ENCODE measurements around the gene TJP3.

Gene TJP3

GRCh38 chr19:3770136-3770999 lies 62.2 kb downstream of the TJP3 start:
- no peak for DNase-seq

- no peak for DNase-seq
Observed at GRCh38 chr19:3771000-3771905, 63.1 kb downstream of the TJP3 start.

- DNase-seq = no peak
Observed at GRCh38 chr19:3771906-3772455, 63.8 kb downstream of the TJP3 start, which contains the start of gene RAX2. Gene RAX2 (minus strand): TSS chr19:3772228. CDS start chr19:3771742, 486 bp downstream.

GRCh38 chr19:3773814-3774515 lies 65.8 kb downstream of the TJP3 start:
- DNase-seq = no peak

- no peak for DNase-seq
Observed at GRCh38 chr19:3774621-3775373, 66.6 kb downstream of the TJP3 start.

DNA sequence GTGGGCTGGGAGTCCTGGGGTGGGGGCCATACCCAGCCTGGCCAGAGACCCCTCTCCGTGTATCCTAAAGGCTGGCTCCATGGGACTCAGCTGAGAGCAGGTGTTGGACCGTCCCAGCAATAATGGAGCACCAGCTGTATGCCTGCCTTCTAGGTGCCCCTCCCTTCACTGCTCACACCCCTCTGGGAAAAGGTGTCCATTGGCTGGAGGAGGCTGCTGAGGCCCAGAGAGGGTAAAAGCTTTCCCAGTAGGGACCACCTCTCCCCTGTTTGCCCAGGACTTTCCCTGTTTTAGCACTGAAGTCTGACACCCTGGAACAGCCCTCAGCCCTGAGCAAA lies 67.2 kb downstream of the TJP3 start:
- no peak for DNase-seq

GRCh38 chr19:3775831-3776230 lies 67.6 kb downstream of the TJP3 start:
- no peak for DNase-seq

- DNase-seq = no peak
Observed at GRCh38 chr19:3776479-3777040, 68.4 kb downstream of the TJP3 start.

- no peak for DNase-seq
Observed at GRCh38 chr19:3778104-3778867, 70.1 kb downstream of the TJP3 start.

GRCh38 chr19:3778899-3779723 lies 70.9 kb downstream of the TJP3 start:
- no peak for DNase-seq

GRCh38 chr19:3780786-3781304 lies 72.7 kb downstream of the TJP3 start:
- DNase-seq = no peak

- no peak for DNase-seq
Observed at GRCh38 chr19:3781603-3782002, 73.4 kb downstream of the TJP3 start.

DNA sequence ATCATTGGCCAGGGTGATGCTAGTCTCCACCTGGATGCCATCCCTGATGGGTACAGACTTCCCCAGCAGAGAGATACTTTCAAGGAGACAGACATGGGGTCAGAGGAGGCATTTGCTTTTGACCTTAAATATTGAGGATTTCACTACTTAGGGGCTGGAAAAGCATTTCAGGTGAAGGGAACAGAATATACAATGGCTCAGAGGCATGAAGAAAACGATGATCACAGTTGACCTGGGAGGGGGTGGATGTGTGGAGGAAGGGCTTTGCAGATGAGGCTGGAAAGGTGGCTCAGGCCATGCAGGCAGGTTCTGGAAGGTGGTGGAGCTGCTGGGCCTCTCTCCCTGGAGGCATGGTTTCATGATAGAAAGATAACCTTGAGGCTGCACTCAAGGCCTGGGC lies 74.1 kb downstream of the TJP3 start:
- no peak for DNase-seq

DNA sequence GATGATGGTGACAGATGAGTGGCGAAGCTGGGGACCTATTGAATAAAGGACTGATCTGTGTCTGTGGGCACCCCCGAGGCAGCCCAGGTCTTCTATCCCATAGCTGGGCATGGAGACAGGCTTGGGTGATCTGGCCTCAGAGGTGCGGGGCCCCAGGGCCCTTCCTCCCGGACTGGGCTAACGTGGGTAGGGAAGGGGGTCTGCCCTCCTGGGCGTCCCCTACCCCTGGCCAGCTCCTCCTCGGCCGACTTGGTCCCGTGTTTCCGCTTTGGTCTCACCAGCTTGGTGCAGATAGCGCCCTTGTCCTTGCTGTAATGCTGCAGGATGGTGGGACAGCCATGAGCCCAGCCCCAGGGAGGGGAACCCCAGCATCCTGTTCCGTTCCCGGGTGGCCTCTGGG lies 74.7 kb downstream of the TJP3 start:
- no peak for DNase-seq

DNA sequence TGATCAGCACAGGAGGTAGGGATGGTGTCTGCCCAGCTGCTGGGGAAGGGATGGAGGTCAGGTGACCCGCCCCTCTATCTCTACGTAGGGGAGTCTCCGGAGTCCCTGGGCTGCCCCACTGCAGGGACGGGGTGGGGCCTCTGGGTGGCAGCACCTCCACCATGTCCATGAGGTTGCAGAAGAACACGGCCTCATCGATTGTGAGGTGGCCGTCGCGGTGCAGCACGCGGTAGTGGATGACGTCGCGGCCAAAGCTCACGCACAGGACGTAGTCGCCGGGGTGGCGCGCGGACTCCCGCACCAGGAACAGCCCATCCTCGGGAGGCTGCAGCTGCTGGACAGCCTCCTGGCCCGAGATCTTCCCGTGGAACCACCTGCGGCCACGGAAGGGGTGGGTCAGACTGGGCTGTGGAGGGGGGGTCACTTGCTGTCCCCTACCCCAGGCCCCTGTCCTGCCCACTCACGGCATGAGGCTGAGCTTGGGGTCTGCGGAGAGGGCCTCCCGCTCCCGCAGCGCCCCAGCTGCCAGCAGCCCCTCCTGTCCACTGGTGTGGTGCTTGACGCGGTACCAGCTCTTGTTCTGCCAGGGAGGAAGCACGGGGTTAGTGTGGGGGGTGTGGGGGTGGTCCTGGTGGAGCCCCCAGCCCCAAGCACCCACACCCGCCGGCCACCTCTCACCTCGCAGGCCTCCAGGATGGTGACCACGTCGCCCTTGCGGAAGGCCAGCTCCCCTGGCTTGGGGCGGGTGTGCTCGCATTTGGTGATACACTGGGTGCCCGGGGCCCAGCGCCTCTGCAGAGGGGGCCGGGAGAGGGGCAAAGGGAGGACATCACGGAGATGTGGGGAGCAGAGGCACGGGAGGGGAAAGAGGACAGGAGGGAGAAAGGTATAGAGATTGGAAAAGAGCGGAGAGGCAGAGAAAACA lies 75.7 kb downstream of the TJP3 start:
- no peak for DNase-seq

DNA sequence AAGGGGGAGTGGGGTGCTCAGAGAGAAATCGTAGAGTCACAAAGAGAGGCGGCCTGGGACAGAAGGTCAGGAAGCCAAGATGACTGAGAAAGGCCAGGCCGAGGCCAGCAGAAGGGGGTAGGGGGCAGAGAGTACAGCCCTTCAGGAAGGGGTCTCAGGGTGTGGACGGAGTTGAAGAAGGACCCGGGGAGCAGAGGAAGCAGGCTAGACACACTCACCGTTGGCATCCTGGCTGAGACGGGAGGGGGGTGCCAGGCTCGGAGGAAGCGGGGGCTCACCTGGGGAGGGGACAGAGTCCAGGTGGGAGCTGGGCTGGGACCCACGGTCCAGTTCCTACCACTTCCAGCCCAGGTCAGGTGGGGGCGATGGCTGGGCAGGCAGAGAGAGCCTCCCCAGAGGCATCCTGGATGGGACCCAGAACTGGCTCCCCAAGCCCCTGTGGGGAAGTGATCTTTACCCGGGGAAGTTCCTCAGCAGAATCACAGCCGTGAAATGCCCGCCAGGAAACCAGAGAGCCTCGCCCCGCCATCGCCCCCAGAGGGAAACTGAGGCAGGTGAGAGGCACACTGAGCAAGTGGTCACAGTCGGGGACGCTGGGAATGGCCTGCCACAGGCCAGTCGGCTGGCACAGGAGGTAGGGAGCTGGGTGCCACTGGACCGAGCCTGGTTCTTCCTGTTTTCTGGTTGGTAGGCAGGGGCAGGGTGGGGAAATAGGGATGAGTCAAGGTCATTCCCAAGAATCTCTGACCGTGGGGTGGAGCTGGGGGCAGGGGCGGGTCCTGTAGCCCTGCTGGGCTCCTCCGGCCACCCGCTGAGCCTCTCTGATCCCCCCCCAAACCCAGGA lies 76.6 kb downstream of the TJP3 start:
- DNase-seq = no peak

DNA sequence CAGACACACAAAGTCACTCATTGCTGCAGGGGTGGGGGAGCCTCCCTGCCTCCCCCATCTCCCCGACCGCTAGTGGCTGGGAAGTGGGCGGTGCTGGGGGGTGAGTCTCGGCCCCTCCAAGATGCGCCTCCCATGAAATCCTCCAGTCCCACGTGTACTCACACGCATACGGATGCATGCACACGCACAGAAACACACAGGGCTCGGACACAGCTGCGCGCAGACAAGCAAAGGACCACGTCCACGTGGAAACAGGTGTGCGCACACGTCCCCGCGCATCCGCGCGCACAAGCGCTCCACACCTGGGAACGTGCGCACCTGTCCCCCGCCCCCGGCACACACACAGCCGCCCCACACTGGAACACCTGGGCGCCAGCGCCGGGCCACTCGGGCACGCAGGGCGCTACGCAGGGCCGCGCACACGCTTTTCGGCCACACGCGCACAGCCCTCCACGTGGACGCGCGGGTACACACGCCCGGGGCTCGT lies 77.3 kb downstream of the TJP3 start:
- DNase-seq = no peak
